Mesangial cell (primary cell): ENCODE results near the gene HECTD3. TPM values are rescaled to one million over a fixed set of nuclear protein-coding genes. Genes with fewer than 3 reads are reported as not detected.

Experiments used
- total RNA-seq: library from RNA; depleted of rRNA; stranded (reverse); fragments of >200 nt; gene quantifications from 2 replicates; pipeline ENCODE4 v1.2.3, GENCODE V29; 2015

Gene HECTD3
- total RNA-seq = 34.4 and 37.3 TPM in 2 replicates

GRCh38 chr1:45010855-45011811 is at the start of gene HECTD3:
Gene HECTD3, minus strand, starts transcription at chr1:45011324. Its CDS starts 67 bp downstream, at chr1:45011257.

GRCh38 chr1:45011837-45012638 is 914 bp upstream of the HECTD3 start, which contains the start of gene UROD:
Gene UROD, plus strand, starts transcription at chr1:45012254. Its CDS starts 12 bp downstream, at chr1:45012266.

Other genes with a start within 250 kb of the HECTD3 start
- 1,486 and 1,507 TPM in 2 replicates for gene RPS8, start 235.8 kb downstream of the HECTD3 start, total RNA-seq
- gene BEST4, start 223.2 kb downstream of the HECTD3 start, total RNA-seq = under 0.01 and 0.38 TPM in 2 replicates
- 19.6 and 21.9 TPM in 2 replicates for gene PLK3, start 210.9 kb downstream of the HECTD3 start, total RNA-seq
- gene DYNLT4, start 204.0 kb downstream of the HECTD3 start, total RNA-seq = 0.76 TPM in 1 of 2 replicates, not detected in the other
- 3.4 and 13.3 TPM in 2 replicates for gene BTBD19, start 202.8 kb downstream of the HECTD3 start, total RNA-seq
- gene PTCH2, start 168.1 kb downstream of the HECTD3 start, total RNA-seq = under 0.01 TPM in 2 replicates
- gene EIF2B3, start 24.7 kb downstream of the HECTD3 start, total RNA-seq = 10.5 and 26.4 TPM in 2 replicates
- gene UROD, start 930 bp upstream of the HECTD3 start, total RNA-seq = 119 and 134 TPM in 2 replicates
- gene ZSWIM5, start 195.3 kb upstream of the HECTD3 start, total RNA-seq = 0.16 and 0.63 TPM in 2 replicates